HepG2 (cell line): ENCODE data around the gene MFSD2B. TPM values are rescaled to one million over a fixed set of nuclear protein-coding genes. Genes with fewer than 3 reads are reported as not detected.

Source experiments
- CREB1 ChIP-seq, 2 experiments: fragments of 450-650 bp in 1 of 2; IDR thresholded peaks; 2 replicates each; pipeline ENCODE4 v1.6.1; 2016 to 2017; ENCODE audit warnings: control low read depth in 1 of 2, mild to moderate bottlenecking in 1 of 2, missing compliant biosample characterization in 1 of 2, missing genetic modification characterization in 1 of 2
- EEA1 ChIP-seq: sonication (generic); formaldehyde crosslinking; IDR thresholded peaks from 2 replicates; pipeline ENCODE4 v1.5.1; 2020; ENCODE audit warnings: mild to moderate bottlenecking, missing genetic modification reagents, borderline replicate concordance
- ETV5 ChIP-seq: IDR thresholded peaks from 2 replicates; pipeline ENCODE4 v1.6.1; 2018; ENCODE audit warnings: missing biosample characterization, missing genetic modification reagents, inconsistent platforms, borderline replicate concordance
- NFATC3 ChIP-seq: sonication (generic); formaldehyde crosslinking; IDR thresholded peaks from 2 replicates; pipeline ENCODE4 v1.5.1; 2020; ENCODE audit warnings: mild to moderate bottlenecking, missing genetic modification reagents
- SIN3A ChIP-seq: IDR thresholded peaks from 2 replicates; pipeline ENCODE4 v1.6.1; 2011; ENCODE audit warnings: low read depth, mild to moderate bottlenecking, control low read depth, low read length, borderline replicate concordance
- SOX13 ChIP-seq, 3 experiments: fragments of 450-650 bp in 1 of 3; sonication (generic) in 1 of 3; formaldehyde crosslinking in 1 of 3; IDR thresholded peaks in 2 of 3; conservative IDR thresholded peaks in 1 of 3; 2 replicates each; pipeline versions ENCODE4 v1.5.0 to v1.6.1; 2016 to 2020; ENCODE audit warnings: antibody characterized with exemption in 1 of 3, mild to moderate bottlenecking in 1 of 3, missing compliant biosample characterization in 1 of 3, missing genetic modification reagents in 1 of 3, moderate library complexity in 1 of 3
- SUZ12 ChIP-seq: fragments of 150-350 bp; IDR thresholded peaks from 2 replicates; pipeline ENCODE4 v1.6.1; 2014; ENCODE audit warnings: low read depth, low read length
- TEAD3 ChIP-seq: optimal IDR thresholded peaks from 2 replicates; pipeline ENCODE3; 2016; ENCODE audit warnings: borderline replicate concordance
- TRIM24 ChIP-seq: sonication (generic); formaldehyde crosslinking; IDR thresholded peaks from 2 replicates; pipeline ENCODE4 v1.8.0; 2022; ENCODE audit warnings: mild to moderate bottlenecking, missing genetic modification reagents
- ZFP36 ChIP-seq: fragments of 150-350 bp; IDR thresholded peaks from 2 replicates; pipeline ENCODE4 v1.6.1; 2018; ENCODE audit warnings: borderline replicate concordance, low read length, low read depth; ENCODE audit not compliant: partially characterized antibody
- ZHX1 ChIP-seq: sonication (generic); formaldehyde crosslinking; IDR thresholded peaks from 2 replicates; pipeline ENCODE4 v1.8.1; 2022; ENCODE audit warnings: low read depth, mild to moderate bottlenecking, missing genetic modification reagents
- ZNF230 ChIP-seq: sonication (generic); formaldehyde crosslinking; IDR thresholded peaks from 2 replicates; pipeline ENCODE4 v1.4.0; 2020; ENCODE audit warnings: mild to moderate bottlenecking, missing genetic modification reagents
- ZNF563 ChIP-seq: sonication (generic); formaldehyde crosslinking; IDR thresholded peaks from 2 replicates; pipeline ENCODE4 v1.8.0; 2022; ENCODE audit warnings: mild to moderate bottlenecking, moderate library complexity, missing genetic modification reagents
- ZNF569 ChIP-seq: sonication (generic); formaldehyde crosslinking; IDR thresholded peaks from 2 replicates; pipeline ENCODE4 v1.5.0; 2020; ENCODE audit warnings: mild to moderate bottlenecking, missing genetic modification reagents, moderate library complexity, borderline replicate concordance
- ZZZ3 ChIP-seq: sonication (generic); formaldehyde crosslinking; IDR thresholded peaks from 2 replicates; pipeline ENCODE4 v1.4.0; 2020; ENCODE audit warnings: missing genetic modification reagents, mild to moderate bottlenecking, borderline replicate concordance
- polyA plus RNA-seq, 8 experiments: library from polyadenylated mRNA; depleted of rRNA in 3 of 8; stranded (reverse) in 7 of 8; unstranded in 1 of 8; fragments of >200 nt; fragmentation: Illumina TruSeq in 4 of 8; extraction: Trizol in 4 of 8; gene quantifications; 2 replicates each; pipeline versions ENCODE4 v1.2.1 to v1.2.3, GENCODE V29; 2011 to 2016; ENCODE audit warnings: low read depth in 4 of 8, missing spikeins in 1 of 8, mixed read lengths in 1 of 8; ENCODE audit not compliant: insufficient read depth in 1 of 8
- total RNA-seq, 5 experiments: library from RNA; depleted of rRNA; stranded (reverse); fragments of >200 nt; fragmentation: Illumina TruSeq; extraction: Trizol; gene quantifications; 2 replicates each; pipeline ENCODE4 v1.2.3, GENCODE V29; 2016; ENCODE audit warnings: low read depth in 1 of 5
- TF ChIP-seq, protein P1 (sequence below): sonication (generic); formaldehyde crosslinking; IDR thresholded peaks from 2 replicates; pipeline ENCODE4 v1.4.0; 2020; ENCODE audit warnings: mild to moderate bottlenecking, missing genetic modification reagents
- TF ChIP-seq, protein P2 (sequence below): IDR thresholded peaks from 2 replicates; pipeline ENCODE4 v1.6.1; 2016; ENCODE audit warnings: low read depth, borderline replicate concordance
- TF ChIP-seq, protein P3 (sequence below), 2 experiments: fragments of 450-650 bp in 1 of 2; sonication (generic) in 1 of 2; formaldehyde crosslinking; IDR thresholded peaks; 2 replicates each; pipeline versions ENCODE4 v1.5.0 to v1.8.0; 2020 to 2022; ENCODE audit warnings: mild to moderate bottlenecking in 1 of 2, missing genetic modification reagents in 1 of 2
- TF ChIP-seq, protein P4 (sequence below): sonication (generic); formaldehyde crosslinking; IDR thresholded peaks from 2 replicates; pipeline ENCODE4 v1.4.0; 2020; ENCODE audit warnings: missing genetic modification reagents, low read depth, mild to moderate bottlenecking, borderline replicate concordance

The MFSD2B gene
- total and polyA plus RNA-seq, 2 of the 13 experiments (the other 11 are each of a cell fraction or from before 2014, with no cell fraction given): 0.21 to 0.93 TPM

- TF ChIP-seq CREB1 (IDR thresholded peaks at IDR 0.05) (peak; percentile 66), CREB1 (CRISPR knock-in tag; IDR thresholded peaks at IDR 0.05) (peak; percentile 89), NFATC3 (CRISPR knock-in tag) (0 out of 2 replicates have a peak, but pooled peaks have one; percentile 14), ZZZ3 (CRISPR knock-in tag) (no peak), SUZ12 (peak; percentile 77), ZNF230 (CRISPR knock-in tag) (0 out of 2 replicates have a peak, but pooled peaks have one; percentile 34), TRIM24 (no peak), ZFP36 (no peak), ZNF563 (CRISPR knock-in tag) (peak; percentile 37; the same call in 1 of the 2 replicates), ZNF569 (CRISPR knock-in tag) (0 out of 2 replicates have a peak, but pooled peaks have one; percentile 53), ETV5 (CRISPR knock-in tag) (peak; percentile 74; the same call in 1 of the 2 replicates), TEAD3 (no peak), EEA1 (peak; percentile 87; the same call in 1 of the 2 replicates), SIN3A (peak; percentile 96), ZHX1 (CRISPR knock-in tag) (0 out of 2 replicates have a peak, but pooled peaks have one; percentile 30), SOX13 (IDR thresholded peaks at IDR 0.05) (no peak), SOX13 (CRISPR knock-in tag; conservative IDR thresholded peaks at IDR 0.05 in 1 of 2, IDR thresholded peaks at IDR 0.05 in 1 of 2) (no peak)
- TF ChIP-seq, protein P1, sequence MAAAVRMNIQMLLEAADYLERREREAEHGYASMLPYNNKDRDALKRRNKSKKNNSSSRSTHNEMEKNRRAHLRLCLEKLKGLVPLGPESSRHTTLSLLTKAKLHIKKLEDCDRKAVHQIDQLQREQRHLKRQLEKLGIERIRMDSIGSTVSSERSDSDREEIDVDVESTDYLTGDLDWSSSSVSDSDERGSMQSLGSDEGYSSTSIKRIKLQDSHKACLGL (CRISPR knock-in tag): peak; percentile 65; the same call in 1 of the 2 replicates
- TF ChIP-seq, protein P2, sequence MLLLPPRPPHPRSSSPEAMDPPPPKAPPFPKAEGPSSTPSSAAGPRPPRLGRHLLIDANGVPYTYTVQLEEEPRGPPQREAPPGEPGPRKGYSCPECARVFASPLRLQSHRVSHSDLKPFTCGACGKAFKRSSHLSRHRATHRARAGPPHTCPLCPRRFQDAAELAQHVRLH (CRISPR knock-in tag): peak; percentile 77; the same call in 1 of the 2 replicates
- TF ChIP-seq, protein P3, sequence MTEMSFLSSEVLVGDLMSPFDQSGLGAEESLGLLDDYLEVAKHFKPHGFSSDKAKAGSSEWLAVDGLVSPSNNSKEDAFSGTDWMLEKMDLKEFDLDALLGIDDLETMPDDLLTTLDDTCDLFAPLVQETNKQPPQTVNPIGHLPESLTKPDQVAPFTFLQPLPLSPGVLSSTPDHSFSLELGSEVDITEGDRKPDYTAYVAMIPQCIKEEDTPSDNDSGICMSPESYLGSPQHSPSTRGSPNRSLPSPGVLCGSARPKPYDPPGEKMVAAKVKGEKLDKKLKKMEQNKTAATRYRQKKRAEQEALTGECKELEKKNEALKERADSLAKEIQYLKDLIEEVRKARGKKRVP (CRISPR knock-in tag; IDR thresholded peaks at IDR 0.05): peak in 1 of 2 experiments; percentile 43; a peak in 1 of 4 replicates
- TF ChIP-seq, protein P4, sequence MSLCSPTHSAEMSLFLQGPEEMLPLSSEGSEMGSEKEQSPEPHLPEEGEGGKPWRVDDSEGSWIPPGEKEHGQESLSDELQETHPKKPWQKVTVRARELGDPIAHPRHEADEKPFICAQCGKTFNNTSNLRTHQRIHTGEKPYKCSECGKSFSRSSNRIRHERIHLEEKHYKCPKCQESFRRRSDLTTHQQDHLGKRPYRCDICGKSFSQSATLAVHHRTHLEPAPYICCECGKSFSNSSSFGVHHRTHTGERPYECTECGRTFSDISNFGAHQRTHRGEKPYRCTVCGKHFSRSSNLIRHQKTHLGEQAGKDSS (CRISPR knock-in tag): peak; percentile 87; the same call in 1 of the 2 replicates
These were observed 37.2 kb downstream of the MFSD2B start, which contains the start of gene WDCP (continued) for GRCh38 chr2:24046930-24047702.
